Suppressor macrophage (primary cell): ENCODE measurements around the gene NUDT8.

Experiments
- DNase-seq, 4 experiments: peaks; one replicate each; pipeline ENCODE4 v3.0.0-alpha.2; 2020 to 2022

NUDT8 gene

DNA sequence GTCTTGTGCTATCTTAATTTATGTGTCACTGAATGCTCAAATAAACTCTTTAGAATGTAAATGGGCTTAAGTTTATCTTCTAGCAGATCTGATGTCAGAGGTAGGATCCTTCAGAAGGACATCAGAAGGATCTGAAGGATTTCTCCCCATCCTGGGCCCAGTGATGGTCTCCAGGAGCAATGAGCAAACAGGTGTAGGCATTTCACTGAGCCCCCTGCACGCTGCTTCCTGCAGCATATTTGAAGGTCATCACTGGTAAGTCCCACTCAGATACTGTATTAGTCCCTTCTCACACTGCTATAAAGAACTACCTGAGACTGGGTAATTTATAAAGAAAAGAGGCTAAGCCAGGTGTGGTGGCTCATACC, 41.6 kb downstream of the NUDT8 start:
- DNase-seq: no peak

DNA sequence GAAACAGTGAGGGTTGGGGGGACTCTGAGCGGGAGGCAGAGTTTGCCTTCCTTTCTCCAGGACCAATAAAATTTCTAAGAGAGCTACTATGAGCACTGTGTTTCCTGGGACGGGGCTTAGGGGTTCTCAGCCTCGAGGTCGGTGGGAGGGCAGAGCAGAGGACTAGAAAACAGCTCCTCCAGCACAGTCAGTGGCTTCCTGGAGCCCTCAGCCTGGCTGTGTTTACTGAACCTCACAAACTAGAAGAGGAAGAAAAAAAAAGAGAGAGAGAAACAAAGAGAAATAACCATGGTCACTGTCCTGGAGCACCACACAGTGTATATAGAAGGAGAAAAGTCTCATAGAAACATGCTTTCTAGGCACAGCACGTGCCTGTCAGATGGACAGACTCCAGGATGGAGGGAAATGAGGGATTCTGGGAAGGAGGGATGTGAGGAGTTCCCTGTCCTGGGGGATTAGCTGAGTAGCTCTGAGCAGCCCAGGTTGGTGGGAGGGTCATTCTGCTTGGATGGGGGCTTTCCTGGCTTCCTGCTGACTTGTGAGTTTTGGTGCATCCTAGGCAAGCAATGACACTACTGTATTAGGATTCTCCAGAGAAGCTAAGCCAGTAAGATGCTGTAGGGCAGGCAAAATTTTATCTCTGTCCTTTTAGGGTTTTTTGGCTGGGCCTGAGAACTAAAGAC, 43.0 kb downstream of the NUDT8 start:
- no peak for DNase-seq

DNA sequence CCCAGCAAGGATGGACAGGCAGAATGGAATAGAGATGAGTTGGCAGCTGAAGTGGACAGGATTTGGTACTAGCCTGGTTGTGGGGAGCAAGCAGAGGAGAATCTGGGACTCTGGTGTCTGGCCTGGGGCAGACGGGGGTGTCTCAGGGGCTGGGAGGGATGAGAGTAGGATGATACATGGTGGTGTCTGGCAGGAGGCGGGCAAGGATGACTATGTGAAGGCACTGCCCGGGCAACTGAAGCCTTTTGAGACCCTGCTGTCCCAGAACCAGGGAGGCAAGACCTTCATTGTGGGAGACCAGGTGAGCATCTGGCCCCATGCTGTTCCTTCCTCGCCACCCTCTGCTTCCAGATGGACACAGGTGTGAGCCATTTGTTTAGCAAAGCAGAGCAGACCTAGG, 43.8 kb downstream of the NUDT8 start:
- DNase-seq: no peak

DNA sequence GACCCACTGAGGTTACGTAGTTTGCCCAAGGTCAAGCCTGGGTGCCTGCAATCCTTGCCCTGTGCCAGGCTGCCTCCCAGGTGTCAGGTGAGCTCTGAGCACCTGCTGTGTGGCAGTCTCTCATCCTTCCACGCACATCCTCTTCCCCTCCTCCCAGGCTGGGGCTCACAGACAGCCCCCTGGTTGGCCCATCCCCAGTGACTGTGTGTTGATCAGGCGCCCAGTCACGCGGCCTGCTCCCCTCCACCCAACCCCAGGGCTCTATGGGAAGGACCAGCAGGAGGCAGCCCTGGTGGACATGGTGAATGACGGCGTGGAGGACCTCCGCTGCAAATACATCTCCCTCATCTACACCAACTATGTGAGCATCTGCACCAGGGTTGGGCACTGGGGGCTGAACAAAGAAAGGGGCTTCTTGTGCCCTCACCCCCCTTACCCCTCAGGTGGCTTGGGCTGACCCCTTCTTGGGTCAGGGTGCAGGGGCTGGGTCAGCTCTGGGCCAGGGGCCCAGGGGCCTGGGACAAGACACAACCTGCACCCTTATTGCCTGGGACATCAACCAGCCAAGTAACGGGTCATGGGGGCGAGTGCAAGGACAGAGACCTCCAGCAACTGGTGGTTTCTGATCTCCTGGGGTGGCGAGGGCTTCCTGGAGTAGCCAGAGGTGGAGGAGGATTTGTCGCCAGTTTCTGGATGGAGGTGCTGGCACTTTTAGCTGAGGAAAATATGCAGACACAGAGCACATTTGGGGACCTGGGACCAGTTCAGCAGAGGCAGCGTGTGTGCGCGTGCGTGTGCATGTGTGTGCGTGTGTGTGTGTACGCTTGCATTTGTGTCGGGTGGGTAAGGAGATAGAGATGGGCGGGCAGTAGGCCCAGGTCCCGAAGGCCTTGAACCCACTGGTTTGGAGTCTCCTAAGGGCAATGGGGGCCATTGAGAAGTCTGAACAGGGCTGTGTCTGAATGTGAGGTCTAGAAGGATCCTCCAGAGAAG, 44.6 kb downstream of the NUDT8 start:
- no peak for DNase-seq

- peak; percentile 72 to 91 (median 86) for DNase-seq
These were observed 45.4 kb downstream of the NUDT8 start for GRCh38 chr11:67584205-67584880.

DNA sequence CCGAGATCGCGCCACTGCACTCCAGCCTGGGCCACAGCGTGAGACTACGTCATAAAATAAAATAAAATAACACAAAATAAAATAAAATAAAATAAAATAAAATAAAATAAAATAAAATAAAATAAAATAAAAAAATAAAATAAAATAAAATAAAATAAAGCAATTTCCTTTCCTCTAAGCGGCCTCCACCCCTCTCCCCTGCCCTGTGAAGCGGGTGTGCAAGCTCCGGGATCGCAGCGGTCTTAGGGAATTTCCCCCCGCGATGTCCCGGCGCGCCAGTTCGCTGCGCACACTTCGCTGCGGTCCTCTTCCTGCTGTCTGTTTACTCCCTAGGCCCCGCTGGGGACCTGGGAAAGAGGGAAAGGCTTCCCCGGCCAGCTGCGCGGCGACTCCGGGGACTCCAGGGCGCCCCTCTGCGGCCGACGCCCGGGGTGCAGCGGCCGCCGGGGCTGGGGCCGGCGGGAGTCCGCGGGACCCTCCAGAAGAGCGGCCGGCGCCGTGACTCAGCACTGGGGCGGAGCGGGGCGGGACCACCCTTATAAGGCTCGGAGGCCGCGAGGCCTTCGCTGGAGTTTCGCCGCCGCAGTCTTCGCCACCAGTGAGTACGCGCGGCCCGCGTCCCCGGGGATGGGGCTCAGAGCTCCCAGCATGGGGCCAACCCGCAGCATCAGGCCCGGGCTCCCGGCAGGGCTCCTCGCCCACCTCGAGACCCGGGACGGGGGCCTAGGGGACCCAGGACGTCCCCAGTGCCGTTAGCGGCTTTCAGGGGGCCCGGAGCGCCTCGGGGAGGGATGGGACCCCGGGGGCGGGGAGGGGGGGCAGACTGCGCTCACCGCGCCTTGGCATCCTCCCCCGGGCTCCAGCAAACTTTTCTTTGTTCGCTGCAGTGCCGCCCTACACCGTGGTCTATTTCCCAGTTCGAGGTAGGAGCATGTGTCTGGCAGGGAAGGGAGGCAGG, 46.2 kb downstream of the NUDT8 start, which contains the start of gene GSTP1:
Gene GSTP1 (plus strand): TSS at position 566 of the 958 bp plus-strand sequence. CDS start 32 bp downstream, at position 598.
- DNase-seq: peak; percentile 86 to 94 (median 90)

- DNase-seq: no peak
These were observed 47.7 kb downstream of the NUDT8 start for GRCh38 chr11:67582011-67582410.

DNA sequence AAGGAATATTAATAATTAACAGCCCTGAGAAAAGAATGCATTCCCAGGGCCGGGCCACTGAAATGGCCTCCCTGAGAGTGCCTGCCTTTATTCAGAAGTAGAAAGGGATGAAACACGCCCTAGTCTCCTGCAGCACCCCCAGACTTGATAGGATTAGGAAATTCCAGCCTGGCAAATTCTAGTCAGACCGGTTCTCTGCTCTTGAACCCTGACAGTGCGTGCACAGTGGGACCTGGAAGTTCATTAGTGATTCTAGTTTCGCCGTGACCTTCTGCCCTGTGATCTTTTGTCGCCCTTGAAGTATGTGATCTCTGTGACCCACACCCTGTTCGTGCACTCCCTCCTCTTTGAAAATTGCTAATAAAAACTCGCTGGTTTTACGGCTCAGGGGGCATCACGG, 48.3 kb downstream of the NUDT8 start:
- DNase-seq: no peak

DNA sequence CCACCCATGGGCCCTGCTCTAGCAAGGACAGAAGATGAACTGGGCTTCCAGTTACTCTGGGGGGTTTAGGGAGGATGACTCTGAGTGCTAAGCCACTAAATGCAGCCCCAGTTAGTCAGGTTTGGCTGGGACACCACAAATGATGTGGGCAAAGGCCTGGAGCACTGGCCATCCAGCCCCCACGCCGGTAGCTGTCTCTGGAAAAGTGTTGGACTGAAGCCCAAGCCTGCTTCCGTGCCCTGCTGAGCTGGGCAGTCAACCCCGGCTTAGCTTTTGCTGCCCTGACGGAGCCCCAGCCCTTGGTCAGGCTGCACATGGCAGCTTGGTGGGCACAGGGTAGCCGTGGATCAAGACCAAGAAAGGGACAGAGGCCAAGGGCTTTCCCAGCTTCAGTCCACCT, 51.8 kb downstream of the NUDT8 start:
- no peak for DNase-seq
